ENCODE data around the gene GSK3B.
"Not testable (repeated sequence)": the region's sequence is repeated elsewhere in the genome, so short reads cannot be mapped to it uniquely, and the experiment has no call there.

Gene GSK3B

DNA sequence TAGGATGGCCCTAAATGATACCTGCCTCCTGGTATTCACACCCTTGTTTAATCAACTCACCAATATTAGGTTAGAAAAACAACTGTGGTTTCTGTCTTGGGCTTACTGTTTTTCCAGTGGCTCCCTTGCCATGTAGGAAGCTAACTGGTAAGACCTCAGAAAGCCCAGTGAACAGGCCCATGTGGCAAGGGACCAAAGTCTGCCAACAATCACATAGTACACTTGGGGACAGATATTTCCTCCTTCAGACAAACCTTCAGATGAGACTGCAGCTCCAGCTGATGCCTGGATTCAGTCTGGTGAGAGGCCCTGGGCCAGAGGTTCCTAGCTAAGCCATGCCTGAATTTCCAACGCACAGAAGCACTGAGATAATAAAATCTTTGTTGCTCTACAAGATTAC is 96.1 kb downstream of the GSK3B start:
- DNase-seq: no peak

DNA sequence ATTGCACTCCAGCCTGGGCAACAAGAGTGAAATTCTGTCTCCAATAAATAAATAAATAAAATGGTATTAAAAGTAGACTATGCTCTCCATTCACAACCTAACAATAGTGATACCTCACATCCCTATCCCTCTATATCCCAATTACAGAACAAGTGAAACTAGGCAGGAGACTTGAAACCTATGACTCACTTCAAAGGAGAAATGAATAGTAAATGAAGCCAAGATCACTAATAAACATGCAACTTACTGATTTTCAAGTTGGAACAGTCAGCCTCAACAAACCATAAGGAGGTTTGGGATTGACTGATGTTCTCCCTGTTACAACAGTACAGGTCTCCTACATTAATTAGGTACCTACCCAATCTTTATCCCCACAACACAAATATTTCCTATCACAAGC is 103.4 kb downstream of the GSK3B start:
- no peak for DNase-seq

GRCh38 chr3:119989981-119990655 is 104.1 kb downstream of the GSK3B start:
- no peak for DNase-seq

GRCh38 chr3:119986812-119987211 is 107.4 kb downstream of the GSK3B start:
- not testable (repeated sequence) for DNase-seq

DNA sequence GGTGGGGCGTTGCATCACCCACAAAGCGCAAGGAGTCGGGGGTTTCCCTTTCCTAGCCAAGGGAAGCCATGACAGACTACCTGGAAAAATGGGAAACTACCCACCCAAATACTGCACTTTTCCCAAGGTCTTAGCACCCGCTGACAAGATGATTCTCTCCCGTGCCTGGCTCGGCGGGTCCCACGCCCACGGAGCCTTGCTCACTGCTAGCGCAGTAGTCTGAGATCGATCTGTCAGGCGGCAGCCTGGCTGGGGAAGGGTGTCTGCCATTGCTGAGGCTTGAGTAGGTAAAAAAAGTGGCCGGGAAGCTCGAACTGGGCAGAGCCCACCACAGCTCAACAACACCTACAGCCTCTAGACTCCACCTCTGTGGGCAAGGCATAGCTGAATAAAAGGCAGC is 112.9 kb downstream of the GSK3B start:
- DNase-seq: no peak

- no peak for DNase-seq
These were observed 115.6 kb downstream of the GSK3B start for GRCh38 chr3:119978554-119979208.

GRCh38 chr3:119977353-119977752 is 116.9 kb downstream of the GSK3B start:
- no peak for DNase-seq

DNA sequence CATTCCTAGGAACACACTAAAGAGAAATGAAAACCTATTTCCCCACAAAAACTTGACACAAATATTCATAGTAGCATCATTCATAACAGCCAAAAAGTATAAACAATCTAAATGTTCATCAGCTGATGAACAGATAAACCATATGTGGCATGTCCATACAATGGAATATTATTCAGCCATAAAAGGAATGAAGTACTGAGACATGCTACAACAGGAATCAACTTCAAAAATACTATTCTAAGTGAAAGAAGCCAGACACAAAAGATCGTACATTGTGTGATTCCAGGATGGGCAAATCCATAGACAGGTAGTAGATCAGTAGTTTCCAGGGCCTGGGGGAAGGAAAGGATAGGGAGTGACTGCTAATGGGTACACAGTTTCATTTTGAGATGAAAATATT is 118.0 kb downstream of the GSK3B start:
- no peak for DNase-seq

DNA sequence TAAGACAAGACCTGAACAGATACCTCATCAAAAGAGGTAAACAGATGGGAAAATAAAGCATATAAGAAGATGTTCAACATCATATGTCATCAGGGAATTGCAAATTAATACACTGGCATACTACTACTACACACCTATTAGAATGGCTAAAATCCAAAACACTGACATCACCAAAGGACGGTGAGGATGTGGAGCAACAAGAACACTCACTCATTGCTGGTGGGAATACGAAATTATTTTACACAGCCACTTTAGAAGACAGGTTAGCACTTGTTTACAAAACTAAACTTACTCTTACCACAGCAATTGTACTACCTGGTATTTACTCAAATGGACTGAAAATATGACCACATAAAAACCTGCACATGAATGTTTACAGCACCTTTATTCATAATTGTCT is 119.6 kb downstream of the GSK3B start:
- DNase-seq: no peak

DNA sequence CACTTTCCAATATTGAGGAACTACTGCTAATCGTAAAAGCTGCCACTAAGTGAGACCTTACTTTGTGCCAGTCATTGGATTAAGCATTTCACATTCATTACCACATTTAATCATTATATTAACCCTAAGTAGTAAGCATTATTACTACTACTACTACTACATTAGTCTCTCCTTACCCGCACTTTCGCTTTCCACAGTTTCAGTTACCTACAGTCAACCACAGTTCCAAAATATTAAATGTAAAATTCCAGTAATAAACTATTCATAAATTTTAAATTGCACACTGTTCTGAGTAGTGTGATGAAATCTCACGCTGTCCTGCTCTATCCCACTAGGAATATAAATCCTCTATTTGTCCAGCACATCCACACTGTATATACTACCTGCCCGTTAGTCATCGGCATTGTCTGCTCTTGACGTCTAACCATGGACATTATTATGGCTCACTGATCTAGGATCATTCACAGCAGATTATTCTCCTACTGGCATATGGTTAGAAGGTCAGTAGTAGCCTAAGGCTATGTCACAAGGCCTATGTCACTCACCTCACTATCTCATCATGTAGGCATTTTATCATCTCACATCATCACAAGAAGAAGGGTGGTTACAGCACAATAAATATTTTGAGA is 121.1 kb downstream of the GSK3B start:
- DNase-seq: no peak

- DNase-seq: no peak
These were observed 124.5 kb downstream of the GSK3B start for GRCh38 chr3:119969759-119970158.

GRCh38 chr3:119967353-119968006 is 126.8 kb downstream of the GSK3B start:
- no peak for DNase-seq

GRCh38 chr3:119965692-119966091 is 128.6 kb downstream of the GSK3B start:
- no peak for DNase-seq

GRCh38 chr3:119964294-119964693 is 130.0 kb downstream of the GSK3B start:
- DNase-seq: no peak

GRCh38 chr3:119955972-119956371 is 138.3 kb downstream of the GSK3B start:
- no peak for DNase-seq

DNA sequence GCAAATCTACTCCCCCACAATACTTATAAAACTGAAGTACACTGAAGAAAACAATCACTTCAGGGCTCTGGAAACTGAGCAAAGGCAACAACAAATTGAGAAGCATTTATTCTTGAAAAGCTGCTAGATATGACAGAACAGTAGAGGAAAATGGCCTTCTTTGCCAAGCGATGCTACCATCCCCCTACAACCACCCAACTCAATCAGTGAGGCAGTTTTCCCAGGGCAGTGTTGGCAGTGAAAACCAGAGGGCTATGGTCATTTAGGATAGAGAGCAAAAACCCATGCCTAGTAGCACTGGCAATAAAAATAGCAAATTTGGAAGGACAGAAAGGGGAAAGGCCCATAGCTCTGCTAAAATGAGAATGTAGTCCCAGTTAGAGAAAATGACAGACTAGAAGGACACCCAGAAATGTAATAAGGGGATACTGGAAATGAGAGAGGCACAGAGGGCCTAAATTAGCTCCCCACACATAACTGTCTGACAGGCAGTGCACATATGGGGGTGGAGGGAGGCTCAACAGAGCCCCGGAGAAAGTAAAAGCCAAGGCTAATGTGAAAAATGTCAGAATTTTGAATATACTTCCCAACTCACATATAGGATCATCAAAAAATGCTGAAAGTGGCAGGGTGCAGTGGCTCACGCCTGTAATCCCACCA is 143.5 kb downstream of the GSK3B start:
- no peak for DNase-seq

DNA sequence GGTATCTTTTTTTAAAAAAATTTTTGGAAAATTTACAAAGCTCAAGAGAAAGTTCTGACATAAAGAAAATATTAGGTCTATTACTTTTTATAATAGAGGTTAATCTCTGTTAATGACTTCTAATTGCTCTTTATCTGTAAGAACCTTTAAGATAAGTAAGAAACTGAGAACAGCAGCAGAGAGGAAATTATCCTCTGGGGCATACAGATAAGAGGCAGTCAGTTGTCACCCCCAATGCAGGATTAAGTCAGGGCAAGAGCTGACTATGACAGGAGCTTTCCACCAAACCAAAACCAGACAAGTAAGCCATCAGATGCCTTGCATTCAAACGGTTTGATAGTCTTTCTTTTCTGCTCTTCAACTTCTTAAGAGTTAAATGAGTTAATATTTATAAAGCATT is 149.0 kb downstream of the GSK3B start:
- DNase-seq: no peak

- no peak for DNase-seq
These were observed 150.2 kb downstream of the GSK3B start for GRCh38 chr3:119944091-119944490.

DNA sequence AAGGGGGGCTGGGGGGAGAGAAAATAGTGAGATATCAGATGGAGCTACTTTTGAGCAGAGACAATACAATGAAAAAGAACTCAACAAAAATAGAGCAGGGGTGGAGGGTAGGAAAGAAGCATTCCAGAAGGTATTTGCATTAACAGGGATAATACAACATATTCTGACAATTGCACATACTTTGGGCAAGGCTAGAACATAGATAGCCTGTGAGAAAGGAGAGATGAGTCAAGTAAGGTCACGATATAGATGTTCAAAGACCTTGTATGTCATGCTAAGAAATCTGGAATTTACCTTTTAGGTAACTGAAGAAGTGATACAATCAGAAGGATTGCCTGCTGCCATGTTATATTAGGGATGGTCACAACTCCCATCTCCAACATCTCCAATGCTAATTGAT is 155.2 kb downstream of the GSK3B start:
- DNase-seq: no peak

DNA sequence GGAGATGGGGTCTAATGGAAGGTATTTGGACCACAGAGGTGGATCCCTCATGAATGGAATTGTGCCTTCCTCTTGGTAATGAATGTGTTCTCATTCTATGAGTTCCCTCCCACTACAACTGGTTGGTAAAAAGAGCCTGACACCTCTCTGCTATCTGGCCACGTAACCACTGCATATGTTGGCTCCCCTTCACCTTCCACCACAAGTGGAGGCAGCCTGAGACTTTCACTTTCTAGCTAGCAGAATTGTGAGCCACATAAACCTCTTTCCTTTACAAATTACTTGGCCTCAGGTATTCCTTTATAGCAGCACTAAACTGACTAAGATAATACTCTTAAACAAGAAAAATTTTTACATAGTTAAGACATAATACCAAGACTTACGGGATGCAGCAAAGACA is 157.0 kb downstream of the GSK3B start:
- no peak for DNase-seq

DNA sequence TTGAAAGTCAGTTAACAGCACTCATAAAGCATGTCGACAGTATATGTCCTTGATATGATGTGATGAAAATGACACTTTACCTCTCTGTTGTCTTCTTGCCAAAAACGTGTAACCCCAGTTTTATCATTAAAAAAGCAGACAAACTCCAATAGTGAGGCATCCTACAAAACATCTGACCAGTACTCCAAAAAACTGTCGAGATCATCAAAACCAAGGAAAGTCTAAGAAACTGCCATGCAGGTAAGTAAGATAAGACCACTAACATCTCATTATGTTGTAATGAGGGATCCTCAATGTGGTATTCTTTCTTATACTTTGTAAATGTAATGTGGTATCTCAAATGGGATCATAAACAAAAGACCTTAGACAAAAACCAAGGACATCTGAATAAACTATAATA is 160.0 kb downstream of the GSK3B start:
- no peak for DNase-seq

GRCh38 chr3:119933207-119933606 is 161.0 kb downstream of the GSK3B start:
- DNase-seq: no peak

DNA sequence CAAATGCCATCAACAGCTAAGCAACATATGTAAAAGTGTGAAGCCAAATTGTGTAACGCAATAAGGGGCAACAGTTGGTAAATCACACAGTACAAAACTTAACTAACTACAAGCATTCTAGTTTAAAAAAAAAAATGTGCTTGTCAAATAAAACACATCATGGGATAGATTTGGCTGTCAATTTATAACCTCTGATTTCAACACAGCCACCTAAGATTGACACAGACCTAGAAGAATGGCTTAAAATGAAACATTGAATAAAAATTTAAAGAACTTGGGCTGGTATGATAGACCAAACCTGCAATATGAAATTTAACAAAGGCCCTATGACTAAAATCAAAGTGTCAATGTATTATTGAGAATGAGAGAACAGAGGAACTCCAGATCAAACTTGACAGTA is 164.0 kb downstream of the GSK3B start:
- DNase-seq: no peak
